Activated T-cell treated with anti-CD3 and anti-CD28 coated beads, Interleukin-2, amount 50 U/mL, for 24 hours (primary cell): ENCODE measurements around the gene PEX13.
A peak's percentile ranks its signal among the peaks of the same experiment; 100 is the strongest.
"Not testable (repeated sequence)": the region's sequence is repeated elsewhere in the genome, so short reads cannot be mapped to it uniquely, and the experiment has no call there.

Experiments
- DNase-seq: peaks from one replicate; pipeline ENCODE4 v3.0.0-alpha.2; 2020
- H3K27ac Mint-ChIP-seq: 2 replicates; pipeline ENCODE4 v1.8.0; 2020; ENCODE audit warnings: mild to moderate bottlenecking, mixed read lengths
- H3K27me3 Mint-ChIP-seq: 2 replicates; pipeline ENCODE4 v1.8.0; 2020; ENCODE audit warnings: mixed read lengths
- H3K36me3 Mint-ChIP-seq: 2 replicates; pipeline ENCODE4 v1.8.0; 2020; ENCODE audit warnings: low read depth, mixed read lengths
- H3K4me1 Mint-ChIP-seq: 2 replicates; pipeline ENCODE4 v1.8.0; 2020; ENCODE audit warnings: low read depth, mixed read lengths
- H3K4me3 Mint-ChIP-seq: 2 replicates; pipeline ENCODE4 v1.8.0; 2020; ENCODE audit warnings: mild to moderate bottlenecking, moderate library complexity, mixed read lengths
- H3K9me3 Mint-ChIP-seq: 2 replicates; pipeline ENCODE4 v1.8.0; 2020; ENCODE audit warnings: mixed read lengths

PEX13 gene, protein sequence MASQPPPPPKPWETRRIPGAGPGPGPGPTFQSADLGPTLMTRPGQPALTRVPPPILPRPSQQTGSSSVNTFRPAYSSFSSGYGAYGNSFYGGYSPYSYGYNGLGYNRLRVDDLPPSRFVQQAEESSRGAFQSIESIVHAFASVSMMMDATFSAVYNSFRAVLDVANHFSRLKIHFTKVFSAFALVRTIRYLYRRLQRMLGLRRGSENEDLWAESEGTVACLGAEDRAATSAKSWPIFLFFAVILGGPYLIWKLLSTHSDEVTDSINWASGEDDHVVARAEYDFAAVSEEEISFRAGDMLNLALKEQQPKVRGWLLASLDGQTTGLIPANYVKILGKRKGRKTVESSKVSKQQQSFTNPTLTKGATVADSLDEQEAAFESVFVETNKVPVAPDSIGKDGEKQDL

DNA sequence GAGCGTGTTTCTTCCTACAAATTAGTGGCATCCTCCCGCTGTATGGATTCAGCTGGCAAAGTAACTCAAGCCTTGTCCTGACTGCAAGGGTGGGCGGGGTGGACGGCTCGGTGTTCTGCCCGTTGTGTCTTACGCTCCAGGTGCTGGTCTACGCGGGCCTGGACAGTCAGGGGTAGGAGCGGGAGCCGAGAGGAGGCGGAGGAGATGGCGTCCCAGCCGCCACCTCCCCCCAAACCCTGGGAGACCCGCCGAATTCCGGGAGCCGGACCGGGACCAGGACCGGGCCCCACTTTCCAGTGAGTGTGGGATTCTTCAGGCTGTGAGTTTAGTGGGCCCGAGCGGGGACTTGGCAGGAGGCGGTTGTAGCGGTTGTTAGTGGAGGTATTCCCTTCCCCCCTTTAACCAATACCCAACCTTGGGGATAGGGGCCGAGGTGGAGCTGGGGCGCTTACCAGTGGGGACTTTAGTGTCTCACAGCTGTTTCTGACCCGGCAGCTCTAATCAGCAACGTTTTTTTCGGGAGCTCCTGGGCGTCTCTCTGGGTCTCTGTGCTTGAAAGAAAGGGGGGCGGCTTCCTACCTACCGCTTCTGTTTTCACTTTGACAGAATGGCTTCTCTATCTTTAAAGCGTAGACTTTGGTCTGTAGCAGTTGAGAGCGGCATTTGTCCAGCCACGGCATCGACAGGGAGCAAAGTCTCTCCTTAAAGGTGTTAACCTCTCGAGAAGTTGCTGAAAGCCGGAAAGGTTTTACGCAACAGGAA, at the start of gene PEX13, which contains the start of gene PUS10:
PEX13 (plus strand) TSS at position 165 of the 762 bp plus-strand sequence; CDS start at position 205, 40 bp downstream.
PUS10 (minus strand) TSS at position 700 of the 762 bp plus-strand sequence. CDS start 6,365 bp downstream, outside the sequence.
- peak within 1 kb of the TSS; percentile 98 for H3K27ac Mint-ChIP-seq
- no peaks in the 10 kb centered on the region for H3K27me3 Mint-ChIP-seq
- H3K36me3 Mint-ChIP-seq, result peaks cover 45% of the 10 kb centered on the region
- peak; percentile 85 for DNase-seq
- no peaks in the 10 kb centered on the region for H3K9me3 Mint-ChIP-seq
- peaks cover 60% of the 10 kb centered on the region for H3K4me1 Mint-ChIP-seq
- H3K4me3 Mint-ChIP-seq, result peak within 1 kb of the TSS; percentile 97

DNA sequence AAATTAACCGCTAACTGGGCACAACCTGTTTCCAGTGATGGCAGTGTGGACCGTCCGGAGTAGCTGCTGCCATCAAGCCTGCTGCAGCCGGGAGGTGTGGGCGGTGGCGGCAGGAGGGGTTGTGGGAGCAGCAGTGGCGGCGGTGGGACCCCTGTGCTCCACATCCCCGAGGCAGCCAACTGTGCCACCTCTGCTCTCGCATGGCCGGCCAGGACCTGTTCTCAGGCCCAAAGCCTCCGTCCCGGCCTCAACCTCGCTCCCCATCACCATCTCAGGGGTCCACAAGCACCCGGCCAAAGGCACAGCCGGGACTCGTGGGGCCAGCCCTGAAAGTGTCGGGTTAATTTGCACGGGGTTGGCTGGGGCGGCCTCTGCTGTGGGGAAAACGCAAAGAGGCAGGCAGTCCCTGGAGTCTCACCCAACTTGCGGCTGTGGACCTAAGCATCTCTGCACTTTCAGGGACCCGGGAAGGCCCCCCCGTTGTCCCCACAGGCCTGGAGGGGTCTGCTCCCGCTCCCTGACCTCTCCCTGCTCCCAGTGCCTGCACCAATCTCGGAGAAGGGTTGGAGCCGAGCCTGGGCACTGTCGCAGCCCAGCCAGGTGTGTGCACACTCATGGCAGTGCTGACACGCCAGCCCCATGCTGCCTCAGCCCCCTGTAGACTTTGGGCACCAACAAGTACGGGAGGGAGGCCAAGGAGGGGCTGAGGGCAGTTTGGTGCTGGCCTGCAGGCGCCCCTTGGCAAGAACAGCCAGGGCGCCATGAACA, 44.4 kb upstream of the PEX13 start:
- Mint-ChIP-seq H3K9me3 (no peaks in the 10 kb centered on the region), H3K27me3 (no peaks in the 10 kb centered on the region), H3K4me3 (no peak overlapping the region), H3K4me1 (peaks cover 51% of the 10 kb centered on the region), H3K27ac (no peak overlapping the region), H3K36me3 (no peaks in the 10 kb centered on the region)
- no peak for DNase-seq

DNA sequence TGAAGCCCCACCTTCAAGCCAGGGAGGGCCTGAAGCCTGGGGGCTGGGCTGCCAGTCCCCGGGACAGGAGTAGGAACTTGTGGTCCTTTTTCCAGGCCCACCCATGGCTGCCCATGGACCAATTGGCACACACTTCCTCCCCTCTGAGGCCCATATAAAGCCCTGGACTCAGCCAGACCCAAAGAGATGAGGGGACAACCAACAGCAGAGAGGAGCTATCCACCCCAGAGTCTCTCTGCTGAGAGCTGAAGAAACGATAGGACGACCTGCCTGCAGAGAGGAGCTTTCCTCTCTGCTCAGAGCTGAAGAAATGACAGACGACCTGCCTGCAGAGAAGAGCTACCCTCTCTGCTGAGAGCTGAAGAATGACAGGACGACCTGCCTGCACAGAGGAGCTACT, 43.8 kb upstream of the PEX13 start:
- Mint-ChIP-seq H3K27me3 (no peaks in the 10 kb centered on the region), H3K4me3 (no peak overlapping the region), H3K9me3 (no peaks in the 10 kb centered on the region), H3K27ac (no peak overlapping the region), H3K4me1 (peaks cover 50% of the 10 kb centered on the region), H3K36me3 (no peaks in the 10 kb centered on the region)
- no peak for DNase-seq

- no peaks in the 10 kb centered on the region for H3K36me3 Mint-ChIP-seq
- no peak overlapping the region for H3K27ac Mint-ChIP-seq
- DNase-seq, result no peak
- peaks cover 52% of the 10 kb centered on the region for H3K4me1 Mint-ChIP-seq
- H3K27me3 Mint-ChIP-seq, result no peaks in the 10 kb centered on the region
- no peak overlapping the region for H3K4me3 Mint-ChIP-seq
- no peaks in the 10 kb centered on the region for H3K9me3 Mint-ChIP-seq
Observed at GRCh38 chr2:60974652-60975051, 42.9 kb upstream of the PEX13 start.

- H3K27me3 Mint-ChIP-seq, result no peaks in the 10 kb centered on the region
- peaks cover 54% of the 10 kb centered on the region for H3K4me1 Mint-ChIP-seq
- no peak overlapping the region for H3K27ac Mint-ChIP-seq
Observed at GRCh38 chr2:60976256-60976850, 41.2 kb upstream of the PEX13 start.

GRCh38 chr2:60976875-60977561, 40.5 kb upstream of the PEX13 start:
- no peaks in the 10 kb centered on the region for H3K36me3 Mint-ChIP-seq
- H3K27me3 Mint-ChIP-seq, result no peaks in the 10 kb centered on the region
- DNase-seq, result no peak
- no peaks in the 10 kb centered on the region for H3K9me3 Mint-ChIP-seq
- peak overlapping the region; percentile 3 for H3K4me3 Mint-ChIP-seq
- H3K4me1 Mint-ChIP-seq, result peaks cover 48% of the 10 kb centered on the region
- peak overlapping the region; percentile 82 for H3K27ac Mint-ChIP-seq

More at GRCh38 chr2:60976256-60976850, 41.2 kb upstream of the PEX13 start:
- H3K36me3 Mint-ChIP-seq, result no peaks in the 10 kb centered on the region
- no peak overlapping the region for H3K4me3 Mint-ChIP-seq
- no peak for DNase-seq
- no peaks in the 10 kb centered on the region for H3K9me3 Mint-ChIP-seq

DNA sequence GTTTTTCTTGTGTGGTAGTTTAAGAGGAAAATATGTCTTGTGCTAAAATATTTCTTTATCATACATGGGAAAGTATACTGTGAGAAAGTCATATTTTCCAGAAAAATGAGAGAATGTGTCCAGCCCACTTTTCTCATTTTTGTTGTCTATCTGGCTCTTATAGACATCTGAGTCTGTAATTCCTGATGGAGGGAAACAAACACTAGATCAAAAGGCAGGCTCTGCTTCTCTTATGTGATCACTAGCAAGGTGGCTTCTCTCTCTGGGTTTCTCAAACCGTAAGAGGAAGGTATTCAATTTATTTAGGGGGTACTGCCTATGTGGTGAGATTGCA, 40.0 kb upstream of the PEX13 start:
- no peak for DNase-seq
- Mint-ChIP-seq H3K4me3 (peak overlapping the region; percentile 3), H3K9me3 (no peaks in the 10 kb centered on the region), H3K27me3 (no peaks in the 10 kb centered on the region), H3K4me1 (peaks cover 45% of the 10 kb centered on the region), H3K36me3 (no peaks in the 10 kb centered on the region), H3K27ac (peak overlapping the region; percentile 82)

GRCh38 chr2:60979231-60979630, 38.3 kb upstream of the PEX13 start:
- no peaks in the 10 kb centered on the region for H3K36me3 Mint-ChIP-seq
- H3K27ac Mint-ChIP-seq, result no peak overlapping the region
- H3K4me1 Mint-ChIP-seq, result peaks cover 43% of the 10 kb centered on the region
- no peaks in the 10 kb centered on the region for H3K27me3 Mint-ChIP-seq
- no peak overlapping the region for H3K4me3 Mint-ChIP-seq
- DNase-seq, result no peak
- H3K9me3 Mint-ChIP-seq, result no peaks in the 10 kb centered on the region

DNA sequence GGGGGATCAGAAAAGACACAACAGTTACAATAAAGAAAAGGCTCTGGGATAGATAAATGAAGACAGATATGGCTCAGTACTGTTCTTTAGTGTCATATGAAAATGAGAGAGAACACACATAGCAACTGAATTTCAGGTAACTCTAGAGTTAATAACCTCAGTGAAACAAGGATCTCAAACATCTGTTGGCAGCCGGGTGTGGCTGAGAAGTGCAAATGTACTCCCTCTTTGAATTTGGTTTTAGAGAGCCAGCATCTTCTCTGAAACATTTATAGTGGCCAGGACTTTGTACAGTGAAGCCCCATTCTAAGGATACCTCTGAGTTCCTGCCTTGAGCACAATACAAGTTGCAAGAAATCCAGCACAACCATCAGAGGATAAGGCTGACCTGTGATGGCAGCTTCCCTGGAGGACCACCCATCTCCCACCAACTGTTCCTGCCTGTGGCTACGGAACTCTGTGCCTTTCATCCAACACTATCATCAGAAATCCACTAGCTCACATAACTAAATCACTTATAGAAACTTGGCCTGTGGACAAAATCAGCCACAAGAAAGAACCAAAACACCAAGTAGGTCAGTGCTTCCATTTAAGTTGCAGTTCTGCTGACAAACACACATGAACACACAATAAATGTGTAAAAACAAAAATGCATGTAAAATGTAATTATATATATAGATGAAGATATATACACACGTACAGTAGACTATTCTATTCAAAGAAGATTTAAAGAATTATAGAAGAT, 37.3 kb upstream of the PEX13 start:
- Mint-ChIP-seq H3K27ac (no peak overlapping the region), H3K4me3 (no peak overlapping the region), H3K4me1 (peaks cover 37% of the 10 kb centered on the region), H3K9me3 (no peaks in the 10 kb centered on the region), H3K27me3 (no peaks in the 10 kb centered on the region), H3K36me3 (no peaks in the 10 kb centered on the region)
- DNase-seq, result no peak

GRCh38 chr2:60982066-60982465, 35.5 kb upstream of the PEX13 start:
- H3K4me3 Mint-ChIP-seq, DNase-seq, H3K36me3 Mint-ChIP-seq, H3K9me3 Mint-ChIP-seq, H3K27ac Mint-ChIP-seq, H3K27me3 Mint-ChIP-seq: not testable (repeated sequence)
- peaks cover 22% of the 10 kb centered on the region for H3K4me1 Mint-ChIP-seq

- Mint-ChIP-seq H3K4me1 (peaks cover 4% of the 10 kb centered on the region), H3K27me3 (no peaks in the 10 kb centered on the region), H3K27ac (no peak overlapping the region), H3K4me3 (no peak overlapping the region), H3K9me3 (no peaks in the 10 kb centered on the region), H3K36me3 (peaks cover 2% of the 10 kb centered on the region)
- no peak for DNase-seq
Observed at GRCh38 chr2:60984720-60985119, 32.8 kb upstream of the PEX13 start.

DNA sequence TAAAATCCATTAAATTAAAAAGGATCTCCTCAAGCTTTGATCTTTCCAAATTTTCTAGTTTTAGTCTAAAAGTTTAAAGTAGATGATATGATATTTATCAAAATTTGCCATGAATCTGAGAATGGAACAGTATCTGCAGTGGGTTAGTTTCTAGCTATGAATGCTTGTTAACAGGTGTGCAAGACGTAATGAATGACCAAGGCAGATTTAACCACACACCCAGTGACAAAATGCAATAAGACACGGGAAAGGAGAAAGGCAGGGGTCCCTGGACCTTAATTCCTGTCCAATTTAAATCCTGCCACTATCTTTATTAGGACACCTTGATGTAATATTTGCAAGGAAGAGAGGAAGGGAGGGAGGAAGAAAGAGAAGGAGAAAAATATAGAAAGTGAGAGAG, 30.5 kb upstream of the PEX13 start:
- peaks cover 6% of the 10 kb centered on the region for H3K9me3 Mint-ChIP-seq
- H3K36me3 Mint-ChIP-seq, result peaks cover 11% of the 10 kb centered on the region
- no peaks in the 10 kb centered on the region for H3K4me1 Mint-ChIP-seq
- H3K4me3 Mint-ChIP-seq, result no peak overlapping the region
- H3K27ac Mint-ChIP-seq, result no peak overlapping the region
- DNase-seq, result no peak
- no peaks in the 10 kb centered on the region for H3K27me3 Mint-ChIP-seq

DNA sequence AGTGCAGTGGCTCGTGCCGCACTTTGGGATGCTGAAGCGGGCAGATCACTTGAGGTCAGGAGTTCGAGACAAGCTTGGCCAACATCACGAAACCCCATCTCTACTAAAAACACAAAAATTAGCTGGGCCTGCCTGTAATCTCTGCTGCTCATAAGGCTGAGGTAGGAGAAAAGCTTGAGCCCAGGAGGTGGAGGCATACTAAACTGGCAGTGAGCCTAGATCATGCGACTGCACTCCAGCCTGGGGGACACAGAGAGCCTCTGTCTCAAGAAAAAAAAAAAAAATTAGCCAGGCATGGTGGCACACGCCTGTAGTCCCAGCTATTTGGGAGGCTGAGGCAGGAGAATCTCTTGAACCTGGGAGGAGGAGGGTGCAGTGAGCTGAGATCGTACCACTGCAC, 29.9 kb upstream of the PEX13 start:
- not testable (repeated sequence) for H3K4me1 Mint-ChIP-seq, H3K9me3 Mint-ChIP-seq, DNase-seq, H3K27ac Mint-ChIP-seq, H3K27me3 Mint-ChIP-seq, H3K4me3 Mint-ChIP-seq
- peaks cover 14% of the 10 kb centered on the region for H3K36me3 Mint-ChIP-seq
